ENCODE data around the gene LDLRAD3. TPM values are rescaled to one million over a fixed set of nuclear protein-coding genes. Genes with fewer than 3 reads are reported as not detected.

The LDLRAD3 gene
- total RNA-seq, 3 donors from 2014 or later (not counting 1 experiment from before 2014, with no cell fraction given): 1.0 to 1.5 (median 1.2) TPM

DNA sequence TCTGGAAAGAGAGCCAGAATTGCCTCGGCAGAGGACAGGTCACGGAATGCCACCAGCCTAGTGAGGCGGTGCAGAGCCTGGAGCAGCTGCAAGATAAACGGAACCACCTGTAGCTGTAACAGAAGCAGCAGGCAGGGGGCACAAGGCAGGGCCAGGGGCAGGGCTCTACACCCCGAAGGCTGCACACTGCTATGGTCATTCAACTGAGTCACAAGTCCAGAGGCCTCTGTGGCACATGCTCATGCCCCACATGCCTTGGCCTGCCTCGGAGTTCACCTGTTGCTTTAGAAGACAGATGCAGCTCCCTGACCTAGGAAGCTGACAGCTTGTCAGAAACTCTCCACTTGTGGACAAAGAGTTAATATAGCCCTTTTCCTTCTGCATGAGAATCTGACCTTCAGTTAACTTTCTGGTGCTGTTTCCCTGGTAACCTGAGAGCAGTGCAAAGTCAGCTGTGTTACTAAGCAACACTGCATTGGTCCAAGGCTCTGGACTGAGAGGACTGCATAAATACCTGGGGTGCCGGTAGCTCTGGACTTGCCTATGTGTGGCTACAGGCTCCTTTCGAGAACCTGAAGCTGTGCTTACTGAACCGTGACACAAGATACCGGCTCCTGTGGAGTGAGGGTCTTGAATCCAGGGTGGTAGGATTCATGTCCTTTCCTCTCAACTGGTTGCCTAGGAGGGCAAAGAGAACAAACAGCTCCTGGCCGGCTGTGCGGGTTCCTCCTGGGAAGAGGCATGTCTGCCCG is 334.8 kb downstream of the LDLRAD3 start:
- no peak overlapping the region for H3K27ac Mint-ChIP-seq
- peaks cover 11 to 18% of the 10 kb centered on the region in 2 donors for H3K4me1 Mint-ChIP-seq
- Histone ChIP-seq H3K27me3 (ENCODE audit: control insufficient read depth, insufficient read depth, low read length) (no peaks in the 10 kb centered on the region), H3K27ac (ENCODE audit: low read length) (no peak overlapping the region), H3K36me3 (ENCODE audit: control insufficient read depth, insufficient read depth, low read length) (peaks cover 44% of the 10 kb centered on the region), H3K4me1 (ENCODE audit: control insufficient read depth, insufficient read depth, low read length) (no peaks in the 10 kb centered on the region), H3K9me3 (ENCODE audit: control insufficient read depth, insufficient read depth, low read length) (peaks cover 3% of the 10 kb centered on the region), H3K4me3 (ENCODE audit: low read length) (no peak overlapping the region)
- H3K4me3 Mint-ChIP-seq: no peak overlapping the region
- H3K27me3 Mint-ChIP-seq (ENCODE audit: low read depth in 2 of 2): no peaks in the 10 kb centered on the region
- TF ChIP-seq, protein P1, sequence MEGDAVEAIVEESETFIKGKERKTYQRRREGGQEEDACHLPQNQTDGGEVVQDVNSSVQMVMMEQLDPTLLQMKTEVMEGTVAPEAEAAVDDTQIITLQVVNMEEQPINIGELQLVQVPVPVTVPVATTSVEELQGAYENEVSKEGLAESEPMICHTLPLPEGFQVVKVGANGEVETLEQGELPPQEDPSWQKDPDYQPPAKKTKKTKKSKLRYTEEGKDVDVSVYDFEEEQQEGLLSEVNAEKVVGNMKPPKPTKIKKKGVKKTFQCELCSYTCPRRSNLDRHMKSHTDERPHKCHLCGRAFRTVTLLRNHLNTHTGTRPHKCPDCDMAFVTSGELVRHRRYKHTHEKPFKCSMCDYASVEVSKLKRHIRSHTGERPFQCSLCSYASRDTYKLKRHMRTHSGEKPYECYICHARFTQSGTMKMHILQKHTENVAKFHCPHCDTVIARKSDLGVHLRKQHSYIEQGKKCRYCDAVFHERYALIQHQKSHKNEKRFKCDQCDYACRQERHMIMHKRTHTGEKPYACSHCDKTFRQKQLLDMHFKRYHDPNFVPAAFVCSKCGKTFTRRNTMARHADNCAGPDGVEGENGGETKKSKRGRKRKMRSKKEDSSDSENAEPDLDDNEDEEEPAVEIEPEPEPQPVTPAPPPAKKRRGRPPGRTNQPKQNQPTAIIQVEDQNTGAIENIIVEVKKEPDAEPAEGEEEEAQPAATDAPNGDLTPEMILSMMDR (IDR thresholded peaks at IDR 0.05): no peak
- peaks cover 22% of the 10 kb centered on the region for H3K36me3 Mint-ChIP-seq
- no peak for DNase-seq
- no peak for ATAC-seq
- intact Hi-C loops (cut with micrococcal nuclease): no loop called here
- WGBS (ENCODE audit: insufficient coverage): 96% methylated on average over 13 of the region's 13 CpGs
- peaks cover 0 to 3% of the 10 kb centered on the region in 2 donors for H3K9me3 Mint-ChIP-seq

- Mint-ChIP-seq H3K4me1 (peaks cover 19 to 26% of the 10 kb centered on the region in 2 donors), H3K36me3 (peaks cover 22% of the 10 kb centered on the region), H3K27me3 (ENCODE audit: low read depth in 2 of 2) (no peaks in the 10 kb centered on the region), H3K4me3 (no peak overlapping the region), H3K9me3 (peaks cover 0 to 3% of the 10 kb centered on the region in 2 donors), H3K27ac (no peak overlapping the region)
- DNase-seq (no peak), ATAC-seq (no peak)
- TF ChIP-seq, protein P1 (IDR thresholded peaks at IDR 0.05): no peak
- WGBS (ENCODE audit: insufficient coverage): 86% methylated on average over 1 of the region's 1 CpG
- Histone ChIP-seq H3K27ac (ENCODE audit: low read length) (no peak overlapping the region), H3K4me1 (ENCODE audit: control insufficient read depth, insufficient read depth, low read length) (no peaks in the 10 kb centered on the region), H3K4me3 (ENCODE audit: low read length) (no peak overlapping the region), H3K36me3 (ENCODE audit: control insufficient read depth, insufficient read depth, low read length) (peaks cover 31% of the 10 kb centered on the region), H3K9me3 (ENCODE audit: control insufficient read depth, insufficient read depth, low read length) (peaks cover 3% of the 10 kb centered on the region), H3K27me3 (ENCODE audit: control insufficient read depth, insufficient read depth, low read length) (no peaks in the 10 kb centered on the region)
- intact Hi-C loops (cut with micrococcal nuclease): no loop called here
These were observed 336.7 kb downstream of the LDLRAD3 start for GRCh38 chr11:36280531-36280930.

Measured in natural killer cell (primary cell).